ENCODE results near the gene MCTP1.

Gene MCTP1

GRCh38 chr5:94745786-94746730, 538.8 kb downstream of the MCTP1 start:
- DNase-seq (ENCODE audit: insufficient read length, low spot score) (no peak), FAIRE-seq (no peak)

GRCh38 chr5:94744906-94745305, 540.0 kb downstream of the MCTP1 start:
- FAIRE-seq: no peak
- no peak for DNase-seq (ENCODE audit: insufficient read length, low spot score)

- no peak for FAIRE-seq
- DNase-seq (ENCODE audit: insufficient read length, low spot score): no peak
Observed at GRCh38 chr5:94742852-94743251, 542.0 kb downstream of the MCTP1 start.

GRCh38 chr5:94740286-94740685, 544.6 kb downstream of the MCTP1 start:
- no peak for DNase-seq (ENCODE audit: insufficient read length, low spot score)
- no peak for FAIRE-seq

- FAIRE-seq: no peak
- DNase-seq (ENCODE audit: insufficient read length, low spot score): no peak
Observed at GRCh38 chr5:94736498-94736897, 548.4 kb downstream of the MCTP1 start.

GRCh38 chr5:94731471-94731870, 553.4 kb downstream of the MCTP1 start:
- FAIRE-seq: no peak

GRCh38 chr5:94725142-94725541, 559.8 kb downstream of the MCTP1 start:
- FAIRE-seq (no peak), DNase-seq (ENCODE audit: insufficient read length, low spot score) (no peak)

More at GRCh38 chr5:94731471-94731870, 553.4 kb downstream of the MCTP1 start:
- no peak for DNase-seq (ENCODE audit: insufficient read length, low spot score)

GRCh38 chr5:94715768-94716167, 569.1 kb downstream of the MCTP1 start:
- FAIRE-seq (no peak), DNase-seq (ENCODE audit: insufficient read length, low spot score) (no peak)

GRCh38 chr5:94711785-94712184, 573.1 kb downstream of the MCTP1 start:
- DNase-seq (ENCODE audit: insufficient read length, low spot score) (no peak), FAIRE-seq (no peak)

- no peak for DNase-seq (ENCODE audit: insufficient read length, low spot score)
- no peak for FAIRE-seq
Observed at GRCh38 chr5:94709277-94709676, 575.6 kb downstream of the MCTP1 start.

GRCh38 chr5:94707359-94707758, 577.5 kb downstream of the MCTP1 start:
- no peak for DNase-seq (ENCODE audit: insufficient read length, low spot score)

GRCh38 chr5:94705427-94705826, 579.5 kb downstream of the MCTP1 start:
- DNase-seq (ENCODE audit: insufficient read length, low spot score) (no peak), FAIRE-seq (no peak)

More at GRCh38 chr5:94707359-94707758, 577.5 kb downstream of the MCTP1 start:
- no peak for FAIRE-seq

- DNase-seq (ENCODE audit: insufficient read length, low spot score): no peak
- FAIRE-seq: no peak
Observed at GRCh38 chr5:94702729-94703128, 582.2 kb downstream of the MCTP1 start.

GRCh38 chr5:94700592-94700991, 584.3 kb downstream of the MCTP1 start:
- no peak for DNase-seq (ENCODE audit: insufficient read length, low spot score)
- no peak for FAIRE-seq

- no peak for FAIRE-seq
- no peak for DNase-seq (ENCODE audit: insufficient read length, low spot score)
Observed at GRCh38 chr5:94699562-94699961, 585.3 kb downstream of the MCTP1 start.

GRCh38 chr5:94698197-94698596, 586.7 kb downstream of the MCTP1 start:
- DNase-seq (ENCODE audit: insufficient read length, low spot score) (no peak), FAIRE-seq (no peak)

GRCh38 chr5:94694671-94695070, 590.2 kb downstream of the MCTP1 start:
- FAIRE-seq: no peak
- no peak for DNase-seq (ENCODE audit: insufficient read length, low spot score)

GRCh38 chr5:94693845-94694370, 591.0 kb downstream of the MCTP1 start:
- DNase-seq (ENCODE audit: insufficient read length, low spot score): no peak

GRCh38 chr5:94693043-94693822, 591.7 kb downstream of the MCTP1 start:
- FAIRE-seq: no peak
- DNase-seq (ENCODE audit: insufficient read length, low spot score): peak; percentile 19

More at GRCh38 chr5:94693845-94694370, 591.0 kb downstream of the MCTP1 start:
- FAIRE-seq: no peak

GRCh38 chr5:94692581-94692980, 592.3 kb downstream of the MCTP1 start:
- FAIRE-seq (no peak), DNase-seq (ENCODE audit: insufficient read length, low spot score) (no peak)

GRCh38 chr5:94691949-94692348, 592.9 kb downstream of the MCTP1 start:
- no peak for FAIRE-seq
- DNase-seq (ENCODE audit: insufficient read length, low spot score): no peak

Data from HTR-8/SVneo (cell line).